Measurements from ENCODE around the gene GATB.
A peak's percentile ranks its signal among the peaks of the same experiment; 100 is the strongest.

The GATB gene

DNA sequence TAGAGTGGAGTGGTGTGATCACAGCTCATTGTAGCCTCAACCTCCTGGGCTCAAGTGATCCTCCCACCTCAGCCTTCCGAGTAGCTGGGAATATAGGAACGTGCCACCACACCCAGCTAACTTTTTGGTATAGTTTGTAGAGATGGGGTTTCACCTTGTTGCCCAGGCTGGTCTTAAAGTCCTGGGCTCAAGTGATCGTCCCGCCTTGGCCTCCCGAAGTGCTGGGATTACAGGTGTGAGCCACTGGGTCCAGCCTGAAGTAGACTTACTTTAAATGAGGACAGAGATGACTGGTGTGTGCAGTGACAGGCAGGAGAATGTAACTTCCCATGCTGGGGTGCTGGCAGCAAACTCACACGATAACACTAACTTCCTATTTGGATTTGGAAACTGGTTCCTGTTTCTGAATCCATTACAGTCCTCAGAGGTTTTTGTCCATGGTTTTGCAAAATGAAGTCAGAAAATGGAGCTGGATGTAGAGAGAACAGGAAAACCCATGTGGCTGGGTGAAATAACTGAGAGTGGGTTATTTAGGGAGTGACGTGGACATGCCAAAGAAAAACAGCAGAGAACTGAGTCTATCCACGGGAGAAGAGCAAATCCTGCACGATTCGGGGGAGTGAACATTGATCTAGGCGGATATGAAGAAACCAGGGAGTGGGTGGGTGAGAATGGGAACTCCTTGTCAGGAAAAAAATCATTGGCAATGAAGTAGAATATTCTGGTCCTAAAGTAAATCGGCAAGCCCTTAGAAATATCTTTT, 95.6 kb downstream of the GATB start:
- TF ChIP-seq, protein P1, sequence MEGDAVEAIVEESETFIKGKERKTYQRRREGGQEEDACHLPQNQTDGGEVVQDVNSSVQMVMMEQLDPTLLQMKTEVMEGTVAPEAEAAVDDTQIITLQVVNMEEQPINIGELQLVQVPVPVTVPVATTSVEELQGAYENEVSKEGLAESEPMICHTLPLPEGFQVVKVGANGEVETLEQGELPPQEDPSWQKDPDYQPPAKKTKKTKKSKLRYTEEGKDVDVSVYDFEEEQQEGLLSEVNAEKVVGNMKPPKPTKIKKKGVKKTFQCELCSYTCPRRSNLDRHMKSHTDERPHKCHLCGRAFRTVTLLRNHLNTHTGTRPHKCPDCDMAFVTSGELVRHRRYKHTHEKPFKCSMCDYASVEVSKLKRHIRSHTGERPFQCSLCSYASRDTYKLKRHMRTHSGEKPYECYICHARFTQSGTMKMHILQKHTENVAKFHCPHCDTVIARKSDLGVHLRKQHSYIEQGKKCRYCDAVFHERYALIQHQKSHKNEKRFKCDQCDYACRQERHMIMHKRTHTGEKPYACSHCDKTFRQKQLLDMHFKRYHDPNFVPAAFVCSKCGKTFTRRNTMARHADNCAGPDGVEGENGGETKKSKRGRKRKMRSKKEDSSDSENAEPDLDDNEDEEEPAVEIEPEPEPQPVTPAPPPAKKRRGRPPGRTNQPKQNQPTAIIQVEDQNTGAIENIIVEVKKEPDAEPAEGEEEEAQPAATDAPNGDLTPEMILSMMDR (IDR thresholded peaks at IDR 0.05; ENCODE audit: low read depth, low read length): no peak
- TF ChIP-seq, protein P2, sequence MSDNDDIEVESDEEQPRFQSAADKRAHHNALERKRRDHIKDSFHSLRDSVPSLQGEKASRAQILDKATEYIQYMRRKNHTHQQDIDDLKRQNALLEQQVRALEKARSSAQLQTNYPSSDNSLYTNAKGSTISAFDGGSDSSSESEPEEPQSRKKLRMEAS (IDR thresholded peaks at IDR 0.05; ENCODE audit: low read depth, low read length): no peak
- TF ChIP-seq POLR2A (IDR thresholded peaks at IDR 0.05; ENCODE audit: extremely low read depth, insufficient read length): no peak
- TF ChIP-seq MYC (IDR thresholded peaks at IDR 0.05; ENCODE audit: low read depth, low read length): no peak
- H3K4me3 ChIP-seq (ENCODE audit: low read depth, low read length): no peak overlapping the region
- DNase-seq (ENCODE audit: low read depth): peak; percentile 13

DNA sequence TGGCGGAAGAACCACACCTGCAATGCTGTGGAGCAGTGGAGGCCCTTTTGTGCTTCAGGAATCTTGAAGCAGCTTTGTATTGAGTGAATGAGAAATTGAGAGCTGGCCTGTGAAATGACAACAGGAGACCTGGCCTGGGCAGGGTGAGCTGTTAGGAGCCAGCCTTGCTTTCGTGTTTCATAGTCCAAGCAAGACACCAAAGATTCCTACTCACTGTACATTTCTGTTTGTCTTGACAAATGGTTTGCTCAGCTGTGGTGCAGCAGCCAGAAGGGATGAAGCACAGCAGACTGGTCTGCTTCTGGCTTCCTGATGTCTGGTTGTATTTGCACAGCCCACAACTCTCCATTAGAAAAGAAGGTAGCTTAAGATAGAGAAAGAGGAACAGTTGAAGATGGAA, 96.5 kb downstream of the GATB start:
- H3K4me3 ChIP-seq (ENCODE audit: low read depth, low read length): no peak overlapping the region
- TF ChIP-seq MYC (IDR thresholded peaks at IDR 0.05; ENCODE audit: low read depth, low read length) (no peak), POLR2A (IDR thresholded peaks at IDR 0.05; ENCODE audit: extremely low read depth, insufficient read length) (no peak)
- TF ChIP-seq, protein P2 (IDR thresholded peaks at IDR 0.05; ENCODE audit: low read depth, low read length): no peak
- TF ChIP-seq, protein P1 (IDR thresholded peaks at IDR 0.05; ENCODE audit: low read depth, low read length): no peak
- no peak for DNase-seq (ENCODE audit: low read depth)

GRCh38 chr4:151663109-151663508, 97.7 kb downstream of the GATB start:
- no peak for DNase-seq (ENCODE audit: low read depth)
- TF ChIP-seq MYC (IDR thresholded peaks at IDR 0.05; ENCODE audit: low read depth, low read length) (no peak), POLR2A (IDR thresholded peaks at IDR 0.05; ENCODE audit: extremely low read depth, insufficient read length) (no peak)
- TF ChIP-seq, protein P1 (IDR thresholded peaks at IDR 0.05; ENCODE audit: low read depth, low read length): no peak
- TF ChIP-seq, protein P2 (IDR thresholded peaks at IDR 0.05; ENCODE audit: low read depth, low read length): no peak
- H3K4me3 ChIP-seq (ENCODE audit: low read depth, low read length): no peak overlapping the region

DNA sequence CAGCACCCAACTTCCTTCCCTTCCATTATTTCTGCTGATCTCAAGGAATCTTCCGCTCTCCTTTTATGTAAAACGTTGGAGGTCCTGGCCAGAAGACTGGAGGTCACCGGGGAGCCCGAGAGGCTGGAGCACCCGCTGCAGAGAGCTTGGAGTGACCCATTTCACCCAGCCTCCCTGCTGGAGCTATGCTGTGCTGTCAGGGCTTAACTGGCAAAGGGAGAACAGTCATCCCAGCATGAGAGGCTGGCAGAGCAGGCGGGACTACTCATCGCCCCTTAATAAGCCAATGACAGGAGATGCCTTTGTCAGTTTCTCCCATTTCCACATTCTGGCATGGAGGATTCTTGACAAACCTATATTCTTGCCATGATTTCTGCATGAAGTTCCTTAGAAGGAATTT, 98.9 kb downstream of the GATB start:
- H3K4me3 ChIP-seq (ENCODE audit: low read depth, low read length): no peak overlapping the region
- DNase-seq (ENCODE audit: low read depth): no peak
- TF ChIP-seq MYC (IDR thresholded peaks at IDR 0.05; ENCODE audit: low read depth, low read length) (no peak), POLR2A (IDR thresholded peaks at IDR 0.05; ENCODE audit: extremely low read depth, insufficient read length) (no peak)
- TF ChIP-seq, protein P1 (IDR thresholded peaks at IDR 0.05; ENCODE audit: low read depth, low read length): no peak
- TF ChIP-seq, protein P2 (IDR thresholded peaks at IDR 0.05; ENCODE audit: low read depth, low read length): no peak

GRCh38 chr4:151660676-151661075, 100.1 kb downstream of the GATB start:
- H3K4me3 ChIP-seq (ENCODE audit: low read depth, low read length): no peak overlapping the region
- TF ChIP-seq, protein P2 (IDR thresholded peaks at IDR 0.05; ENCODE audit: low read depth, low read length): no peak
- TF ChIP-seq MYC (IDR thresholded peaks at IDR 0.05; ENCODE audit: low read depth, low read length) (no peak), POLR2A (IDR thresholded peaks at IDR 0.05; ENCODE audit: extremely low read depth, insufficient read length) (no peak)
- TF ChIP-seq, protein P1 (IDR thresholded peaks at IDR 0.05; ENCODE audit: low read depth, low read length): no peak
- DNase-seq (ENCODE audit: low read depth): no peak

Data from NB4 (cell line).